ENCODE data around the gene CNIH3. TPM values are rescaled to one million over a fixed set of nuclear protein-coding genes. Genes with fewer than 3 reads are reported as not detected.

Gene CNIH3
- total RNA-seq, 1 experiment from 2014 or later, result 4.2 TPM

GRCh38 chr1:224730540-224730939, 114.4 kb downstream of the CNIH3 start:
- Histone ChIP-seq H3K14ac (ENCODE audit: insufficient read depth, low read length) (no peak overlapping the region), H3K4ac (ENCODE audit: low read depth, low read length) (no peak overlapping the region), H3K9ac (ENCODE audit: extremely low read depth, insufficient read length, low read length) (no peak overlapping the region), H3K4me1 (ENCODE audit: insufficient read depth, low read length) (no peaks in the 10 kb centered on the region), H3K79me2 (ENCODE audit: insufficient read depth, low read length) (no peaks in the 10 kb centered on the region), H3K4me2 (ENCODE audit: insufficient read depth, insufficient read length, low read length) (no peak overlapping the region), H4K5ac (ENCODE audit: insufficient read length, low read depth, low read length) (no peak overlapping the region), H3K79me1 (ENCODE audit: insufficient read depth, low read depth, low read length, poor library complexity, severe bottlenecking) (no peaks in the 10 kb centered on the region), H3K18ac (ENCODE audit: insufficient read length, low read depth, low read length) (no peak overlapping the region), H3T11ph (ENCODE audit: low read length) (no peak overlapping the region), H3K23me2 (ENCODE audit: insufficient read length, low read depth, low read length, poor library complexity, severe bottlenecking) (no peaks in the 10 kb centered on the region), H3K27me3 (ENCODE audit: insufficient read depth, low read length) (no peaks in the 10 kb centered on the region), H3K9me3 (ENCODE audit: control insufficient read depth, low read depth, low read length) (no peaks in the 10 kb centered on the region), H2BK120ac (ENCODE audit: low read depth, low read length, poor library complexity, severe bottlenecking) (no peak overlapping the region), H2AFZ (ENCODE audit: low read length) (no peak overlapping the region), H4K20me1 (ENCODE audit: control insufficient read depth, insufficient read depth, insufficient read length) (no peaks in the 10 kb centered on the region), H4K8ac (replicated peaks; ENCODE audit: insufficient read length, low read depth, low read length) (no peak overlapping the region), H4K91ac (ENCODE audit: insufficient read length, low read depth, low read length) (no peak overlapping the region), H2BK12ac (ENCODE audit: insufficient read length, low read depth, low read length) (no peak overlapping the region), H2BK5ac (ENCODE audit: insufficient read length, low read length) (no peak overlapping the region), H3K56ac (ENCODE audit: insufficient read length, low read depth, low read length) (no peak overlapping the region), H2BK15ac (ENCODE audit: low read depth, low read length) (no peak overlapping the region), H2BK20ac (ENCODE audit: low read depth, low read length, poor library complexity, severe bottlenecking) (no peak overlapping the region), H3K23ac (ENCODE audit: insufficient read length, low read depth, low read length) (no peak overlapping the region), H2AK5ac (ENCODE audit: insufficient read length, low read length) (no peak overlapping the region), H3K27ac (ENCODE audit: insufficient read length, low read depth, low read length) (no peak overlapping the region)
- peaks cover 29 to 36% of the 10 kb centered on the region in 2 experiments for H3K4me1 Mint-ChIP-seq
- WGBS (ENCODE audit: extremely low coverage, insufficient read length, low lambda C conversion rate), result no CpG with 5 or more reads among the region's 1 CpG
- TF ChIP-seq CTCF (conservative IDR thresholded peaks at IDR 0.05), result no peak
- peaks cover 3% of the 10 kb centered on the region for H3K27me3 Mint-ChIP-seq (ENCODE audit: low read depth)
- DNase-seq, result no peak
- no peak overlapping the region for H3K27ac Mint-ChIP-seq
- no peak overlapping the region for H3K4me3 Mint-ChIP-seq
- no peaks in the 10 kb centered on the region for H3K36me3 Mint-ChIP-seq (ENCODE audit: insufficient read depth in 1 of 3, low read depth in 3 of 3)
- H3K9me3 Mint-ChIP-seq, result no peaks in the 10 kb centered on the region
